K562 (cell line): ENCODE measurements around the gene LONRF2. TPM values are rescaled to one million over a fixed set of nuclear protein-coding genes. Genes with fewer than 3 reads are reported as not detected.

Source experiments
- CCNT2 ChIP-seq: IDR thresholded peaks from 2 replicates; pipeline ENCODE4 v1.6.1; 2011; ENCODE audit warnings: borderline replicate concordance, low read depth, mild to moderate bottlenecking, moderate library complexity, mixed read lengths, low read length; ENCODE audit not compliant: insufficient read length; ENCODE audit errors: extremely low read depth
- COPS2 ChIP-seq: fragments of 450-650 bp; conservative IDR thresholded peaks from 2 replicates; pipeline ENCODE4 v1.6.1; 2016; ENCODE audit warnings: mild to moderate bottlenecking, moderate library complexity
- E2F3 ChIP-seq: fragments of 250-450 bp; sonication (Bioruptor Pico); IDR thresholded peaks from 2 replicates; pipeline ENCODE4 v1.4.0; 2020; ENCODE audit warnings: mild to moderate bottlenecking
- ETV6 ChIP-seq, 3 experiments: fragments of 150-350 bp in 1 of 3; sonication (generic) in 1 of 3; formaldehyde crosslinking in 1 of 3; IDR thresholded peaks; 2 replicates each; pipeline versions ENCODE4 v1.6.1 to v1.8.0; 2014 to 2022; ENCODE audit warnings: borderline replicate concordance in 2 of 3, low read depth in 2 of 3, antibody characterized with exemption in 1 of 3, low read length in 1 of 3, mild to moderate bottlenecking in 1 of 3, missing genetic modification reagents in 1 of 3
- HIVEP1 ChIP-seq: fragments of 250-450 bp; sonication (Bioruptor Pico); IDR thresholded peaks from 2 replicates; pipeline ENCODE4 v1.4.0; 2020; ENCODE audit warnings: mild to moderate bottlenecking
- KLF1 ChIP-seq: fragments of 450-650 bp; IDR thresholded peaks from 2 replicates; pipeline ENCODE4 v1.6.1; 2016; ENCODE audit warnings: missing genetic modification characterization, missing compliant biosample characterization
- NCOA4 ChIP-seq: fragments of 450-650 bp; IDR thresholded peaks from 2 replicates; pipeline ENCODE4 v1.6.1; 2018; ENCODE audit warnings: mild to moderate bottlenecking; ENCODE audit not compliant: partially characterized antibody
- NCOA6 ChIP-seq: fragments of 450-650 bp; IDR thresholded peaks from 2 replicates; pipeline ENCODE4 v1.6.1; 2017; ENCODE audit warnings: mild to moderate bottlenecking
- RBBP5 ChIP-seq: fragments of 200-600 bp; sonication (generic); IDR thresholded peaks from 2 replicates; pipeline ENCODE4 v1.6.1; 2012; ENCODE audit warnings: borderline replicate concordance, mild to moderate bottlenecking, low read length, control low read depth, inconsistent platforms; ENCODE audit not compliant: insufficient read depth, poor library complexity, severe bottlenecking
- ZNF140 ChIP-seq: fragments of 250-450 bp; sonication (Bioruptor Pico); IDR thresholded peaks from 2 replicates; pipeline ENCODE4 v1.8.0; 2021; ENCODE audit warnings: moderate library complexity, mild to moderate bottlenecking, inconsistent platforms
- ZNF184 ChIP-seq: sonication (generic); formaldehyde crosslinking; IDR thresholded peaks from 2 replicates; pipeline ENCODE4 v1.5.0; 2020; ENCODE audit warnings: missing genetic modification reagents
- ZNF212 ChIP-seq: fragments of 450-650 bp; formaldehyde crosslinking; IDR thresholded peaks from 2 replicates; pipeline ENCODE4 v1.4.0; 2020; ENCODE audit warnings: mild to moderate bottlenecking
- polyA plus RNA-seq, 8 experiments: library from polyadenylated mRNA; depleted of rRNA in 4 of 8; stranded (reverse) in 5 of 8; unstranded in 3 of 8; fragments of >200 nt; fragmentation: Nextera tagmentation in 2 of 8; fragmentation: Illumina TruSeq in 1 of 8; extraction: Ambion mirVana in 2 of 8; extraction: Trizol in 1 of 8; gene quantifications; 2 replicates each; pipeline versions ENCODE4 v1.2.1 to v1.2.3, GENCODE V29; 2011 to 2014; ENCODE audit warnings: inconsistent platforms in 1 of 8, missing spikeins in 1 of 8
- total RNA-seq, 7 experiments: library from RNA; depleted of rRNA in 6 of 7; stranded (reverse); fragments of >200 nt in 6 of 7; fragmentation: Illumina TruSeq in 2 of 7; extraction: Trizol in 2 of 7; gene quantifications; 2 replicates each; pipeline versions ENCODE4 v1.2.1 to v1.2.3, GENCODE V29; 2011 to 2021; ENCODE audit warnings: low replicate concordance in 1 of 7
- TF ChIP-seq, protein P1 (sequence below), 2 experiments: fragments of 150-350 bp in 1 of 2; IDR thresholded peaks; 2 replicates each; pipeline ENCODE4 v1.6.1; 2012 to 2016; ENCODE audit warnings: low read depth in 2 of 2, low read length in 2 of 2, mild to moderate bottlenecking in 1 of 2, moderate library complexity in 1 of 2
- TF ChIP-seq, protein P2 (sequence below): fragments of 250-450 bp; sonication (Bioruptor Pico); IDR thresholded peaks from 2 replicates; pipeline ENCODE4 v1.8.0; 2022; ENCODE audit warnings: inconsistent platforms, mild to moderate bottlenecking, moderate library complexity, borderline replicate concordance
- TF ChIP-seq, protein P3 (sequence below): fragments of 250-450 bp; sonication (Bioruptor Pico); IDR thresholded peaks from 2 replicates; pipeline ENCODE4 v1.8.0; 2022; ENCODE audit warnings: moderate library complexity, mild to moderate bottlenecking, inconsistent platforms
- TF ChIP-seq, protein P4 (sequence below): sonication (generic); formaldehyde crosslinking; IDR thresholded peaks from 2 replicates; pipeline ENCODE4 v1.8.1; 2023; ENCODE audit warnings: missing genetic modification reagents, mild to moderate bottlenecking, borderline replicate concordance

Gene LONRF2
- total and polyA plus RNA-seq, 9 of the 15 experiments (the other 6 are each of a cell fraction or from before 2014, with no cell fraction given): 0.35 to 5.0 (median 2.7) TPM

DNA sequence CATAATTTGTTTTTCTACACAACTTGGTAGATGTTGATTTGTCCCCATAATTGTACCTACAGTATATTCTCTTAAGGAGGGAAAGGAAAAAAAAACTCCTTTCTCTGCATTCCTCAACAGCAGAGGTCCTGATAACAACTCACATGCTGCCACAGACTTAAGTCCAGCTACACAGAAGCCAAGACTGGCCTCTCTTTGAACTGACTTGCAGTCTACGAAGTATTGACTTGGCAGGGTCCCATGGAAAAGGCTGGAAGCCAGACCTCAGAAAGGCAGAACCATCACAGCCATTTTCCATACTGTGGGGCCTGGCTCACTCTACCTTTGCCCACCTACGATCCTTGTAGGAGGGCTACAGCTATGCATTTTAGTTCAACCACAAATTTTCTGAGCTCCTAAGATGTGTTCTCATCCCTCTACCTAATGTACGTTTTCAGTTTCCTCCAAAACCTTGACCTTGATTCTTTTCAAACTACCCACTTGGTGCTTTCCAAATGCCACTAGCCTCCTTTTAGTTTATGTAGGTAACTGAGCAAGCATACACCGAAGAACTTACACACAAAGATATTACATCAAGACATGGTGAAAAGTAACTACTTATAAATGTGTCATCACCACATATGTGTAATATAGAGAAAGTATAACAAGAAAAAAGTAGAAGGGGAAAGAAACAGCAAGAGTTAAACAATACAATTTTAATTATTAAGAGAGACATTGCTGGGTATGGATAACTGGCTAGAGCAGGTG lies 12.2 kb downstream of the LONRF2 start (continued):
- TF ChIP-seq, protein P1, sequence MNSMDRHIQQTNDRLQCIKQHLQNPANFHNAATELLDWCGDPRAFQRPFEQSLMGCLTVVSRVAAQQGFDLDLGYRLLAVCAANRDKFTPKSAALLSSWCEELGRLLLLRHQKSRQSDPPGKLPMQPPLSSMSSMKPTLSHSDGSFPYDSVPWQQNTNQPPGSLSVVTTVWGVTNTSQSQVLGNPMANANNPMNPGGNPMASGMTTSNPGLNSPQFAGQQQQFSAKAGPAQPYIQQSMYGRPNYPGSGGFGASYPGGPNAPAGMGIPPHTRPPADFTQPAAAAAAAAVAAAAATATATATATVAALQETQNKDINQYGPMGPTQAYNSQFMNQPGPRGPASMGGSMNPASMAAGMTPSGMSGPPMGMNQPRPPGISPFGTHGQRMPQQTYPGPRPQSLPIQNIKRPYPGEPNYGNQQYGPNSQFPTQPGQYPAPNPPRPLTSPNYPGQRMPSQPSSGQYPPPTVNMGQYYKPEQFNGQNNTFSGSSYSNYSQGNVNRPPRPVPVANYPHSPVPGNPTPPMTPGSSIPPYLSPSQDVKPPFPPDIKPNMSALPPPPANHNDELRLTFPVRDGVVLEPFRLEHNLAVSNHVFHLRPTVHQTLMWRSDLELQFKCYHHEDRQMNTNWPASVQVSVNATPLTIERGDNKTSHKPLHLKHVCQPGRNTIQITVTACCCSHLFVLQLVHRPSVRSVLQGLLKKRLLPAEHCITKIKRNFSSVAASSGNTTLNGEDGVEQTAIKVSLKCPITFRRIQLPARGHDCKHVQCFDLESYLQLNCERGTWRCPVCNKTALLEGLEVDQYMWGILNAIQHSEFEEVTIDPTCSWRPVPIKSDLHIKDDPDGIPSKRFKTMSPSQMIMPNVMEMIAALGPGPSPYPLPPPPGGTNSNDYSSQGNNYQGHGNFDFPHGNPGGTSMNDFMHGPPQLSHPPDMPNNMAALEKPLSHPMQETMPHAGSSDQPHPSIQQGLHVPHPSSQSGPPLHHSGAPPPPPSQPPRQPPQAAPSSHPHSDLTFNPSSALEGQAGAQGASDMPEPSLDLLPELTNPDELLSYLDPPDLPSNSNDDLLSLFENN (IDR thresholded peaks at IDR 0.05; ENCODE audit: low read depth in 2 of 2, low read length in 2 of 2): no peak
- no peak for TF ChIP-seq NCOA6
- TF ChIP-seq ZNF212 (CRISPR knock-in tag): no peak
- no peak for TF ChIP-seq COPS2
- no peak for TF ChIP-seq NCOA4
- TF ChIP-seq, protein P2, sequence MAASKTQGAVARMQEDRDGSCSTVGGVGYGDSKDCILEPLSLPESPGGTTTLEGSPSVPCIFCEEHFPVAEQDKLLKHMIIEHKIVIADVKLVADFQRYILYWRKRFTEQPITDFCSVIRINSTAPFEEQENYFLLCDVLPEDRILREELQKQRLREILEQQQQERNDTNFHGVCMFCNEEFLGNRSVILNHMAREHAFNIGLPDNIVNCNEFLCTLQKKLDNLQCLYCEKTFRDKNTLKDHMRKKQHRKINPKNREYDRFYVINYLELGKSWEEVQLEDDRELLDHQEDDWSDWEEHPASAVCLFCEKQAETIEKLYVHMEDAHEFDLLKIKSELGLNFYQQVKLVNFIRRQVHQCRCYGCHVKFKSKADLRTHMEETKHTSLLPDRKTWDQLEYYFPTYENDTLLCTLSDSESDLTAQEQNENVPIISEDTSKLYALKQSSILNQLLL (CRISPR knock-in tag): no peak
- TF ChIP-seq CCNT2: no peak
- TF ChIP-seq E2F3 (CRISPR knock-in tag): no peak
- TF ChIP-seq ZNF184 (CRISPR knock-in tag): no peak
- no peak for TF ChIP-seq KLF1 (tag)
- TF ChIP-seq ETV6 (IDR thresholded peaks at IDR 0.05; ENCODE audit: borderline replicate concordance in 1 of 2, low read depth in 2 of 2, low read length in 1 of 2): no peak
- no peak for TF ChIP-seq ETV6 (CRISPR knock-in tag; IDR thresholded peaks at IDR 0.05; ENCODE audit: borderline replicate concordance)
- TF ChIP-seq, protein P3, sequence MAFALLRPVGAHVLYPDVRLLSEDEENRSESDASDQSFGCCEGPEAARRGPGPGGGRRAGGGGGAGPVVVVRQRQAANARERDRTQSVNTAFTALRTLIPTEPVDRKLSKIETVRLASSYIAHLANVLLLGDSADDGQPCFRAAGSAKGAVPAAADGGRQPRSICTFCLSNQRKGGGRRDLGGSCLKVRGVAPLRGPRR (CRISPR knock-in tag): no peak
- TF ChIP-seq HIVEP1 (CRISPR knock-in tag): no peak
- no peak for TF ChIP-seq RBBP5
- no peak for TF ChIP-seq ZNF140
- TF ChIP-seq, protein P4, sequence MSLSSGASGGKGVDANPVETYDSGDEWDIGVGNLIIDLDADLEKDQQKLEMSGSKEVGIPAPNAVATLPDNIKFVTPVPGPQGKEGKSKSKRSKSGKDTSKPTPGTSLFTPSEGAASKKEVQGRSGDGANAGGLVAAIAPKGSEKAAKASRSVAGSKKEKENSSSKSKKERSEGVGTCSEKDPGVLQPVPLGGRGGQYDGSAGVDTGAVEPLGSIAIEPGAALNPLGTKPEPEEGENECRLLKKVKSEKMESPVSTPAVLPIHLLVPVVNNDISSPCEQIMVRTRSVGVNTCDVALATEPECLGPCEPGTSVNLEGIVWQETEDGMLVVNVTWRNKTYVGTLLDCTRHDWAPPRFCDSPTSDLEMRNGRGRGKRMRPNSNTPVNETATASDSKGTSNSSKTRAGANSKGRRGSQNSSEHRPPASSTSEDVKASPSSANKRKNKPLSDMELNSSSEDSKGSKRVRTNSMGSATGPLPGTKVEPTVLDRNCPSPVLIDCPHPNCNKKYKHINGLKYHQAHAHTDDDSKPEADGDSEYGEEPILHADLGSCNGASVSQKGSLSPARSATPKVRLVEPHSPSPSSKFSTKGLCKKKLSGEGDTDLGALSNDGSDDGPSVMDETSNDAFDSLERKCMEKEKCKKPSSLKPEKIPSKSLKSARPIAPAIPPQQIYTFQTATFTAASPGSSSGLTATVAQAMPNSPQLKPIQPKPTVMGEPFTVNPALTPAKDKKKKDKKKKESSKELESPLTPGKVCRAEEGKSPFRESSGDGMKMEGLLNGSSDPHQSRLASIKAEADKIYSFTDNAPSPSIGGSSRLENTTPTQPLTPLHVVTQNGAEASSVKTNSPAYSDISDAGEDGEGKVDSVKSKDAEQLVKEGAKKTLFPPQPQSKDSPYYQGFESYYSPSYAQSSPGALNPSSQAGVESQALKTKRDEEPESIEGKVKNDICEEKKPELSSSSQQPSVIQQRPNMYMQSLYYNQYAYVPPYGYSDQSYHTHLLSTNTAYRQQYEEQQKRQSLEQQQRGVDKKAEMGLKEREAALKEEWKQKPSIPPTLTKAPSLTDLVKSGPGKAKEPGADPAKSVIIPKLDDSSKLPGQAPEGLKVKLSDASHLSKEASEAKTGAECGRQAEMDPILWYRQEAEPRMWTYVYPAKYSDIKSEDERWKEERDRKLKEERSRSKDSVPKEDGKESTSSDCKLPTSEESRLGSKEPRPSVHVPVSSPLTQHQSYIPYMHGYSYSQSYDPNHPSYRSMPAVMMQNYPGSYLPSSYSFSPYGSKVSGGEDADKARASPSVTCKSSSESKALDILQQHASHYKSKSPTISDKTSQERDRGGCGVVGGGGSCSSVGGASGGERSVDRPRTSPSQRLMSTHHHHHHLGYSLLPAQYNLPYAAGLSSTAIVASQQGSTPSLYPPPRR (CRISPR knock-in tag): no peak
- TF ChIP-seq, all 486 proteins: peak for 0
